Measurements from ENCODE around the gene ATRN. TPM values are rescaled to one million over a fixed set of nuclear protein-coding genes. Genes with fewer than 3 reads are reported as not detected.
"Not testable (repeated sequence)": the region's sequence is repeated elsewhere in the genome, so short reads cannot be mapped to it uniquely, and the experiment has no call there.

Gene ATRN
- polyA plus RNA-seq, 3 donors: 54.1 to 54.5 (median 54.2) TPM

DNA sequence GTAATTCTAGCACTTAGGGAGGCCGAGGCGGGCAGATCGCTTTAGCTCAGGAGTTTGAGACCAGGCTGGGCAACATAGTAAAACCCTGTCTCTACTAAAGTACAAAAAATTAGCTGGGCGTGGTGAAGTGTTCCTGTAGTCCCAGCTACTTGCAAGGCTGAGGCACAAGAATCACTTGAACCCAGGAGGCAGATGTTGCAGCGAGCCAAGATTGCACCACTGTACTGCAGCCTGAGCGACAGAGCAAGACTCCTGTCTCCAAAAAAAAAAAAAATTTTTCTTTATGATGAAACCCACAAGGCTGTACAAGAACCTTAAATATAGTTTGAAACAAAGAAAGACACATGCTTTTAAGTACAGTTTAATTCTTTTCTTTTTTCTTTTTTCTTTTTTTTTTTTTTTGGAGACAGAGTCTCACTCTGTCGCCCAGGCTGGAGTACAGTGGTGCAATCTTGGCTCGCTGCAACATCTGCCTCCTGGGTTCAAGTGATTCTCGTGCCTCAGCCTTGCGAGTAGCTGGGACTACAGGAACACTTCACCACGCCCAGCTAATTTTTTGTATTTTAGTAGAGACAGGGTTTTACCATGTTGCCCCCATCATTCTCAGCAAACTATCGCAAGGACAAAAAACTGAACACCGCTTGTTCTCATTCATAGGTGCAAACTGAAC, 144.5 kb downstream of the ATRN start:
- not testable (repeated sequence) for DNase-seq (ENCODE audit: low read depth in 3 of 3, low spot score in 2 of 3)

DNA sequence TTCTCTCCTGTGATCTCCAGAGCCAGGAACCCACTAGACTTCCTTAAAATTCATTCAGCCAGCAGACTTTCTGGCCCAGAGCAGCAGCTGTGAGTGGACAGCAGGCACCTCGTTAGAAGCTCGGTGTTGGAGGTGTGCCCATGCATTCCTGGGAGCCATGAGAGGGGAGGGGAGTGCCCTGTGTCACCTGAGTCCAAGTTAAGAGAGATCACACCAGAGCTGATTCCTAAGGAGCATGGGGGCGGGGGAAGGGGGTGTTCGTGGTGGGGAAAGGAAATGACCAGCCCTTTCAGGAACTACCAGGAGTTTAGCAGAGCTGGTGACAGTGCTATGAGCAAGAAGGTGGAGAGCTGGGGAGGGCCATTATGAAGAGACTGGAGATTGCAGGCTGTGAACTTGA, 145.4 kb downstream of the ATRN start:
- DNase-seq (ENCODE audit: low read depth in 3 of 3, low spot score in 2 of 3): no peak

DNA sequence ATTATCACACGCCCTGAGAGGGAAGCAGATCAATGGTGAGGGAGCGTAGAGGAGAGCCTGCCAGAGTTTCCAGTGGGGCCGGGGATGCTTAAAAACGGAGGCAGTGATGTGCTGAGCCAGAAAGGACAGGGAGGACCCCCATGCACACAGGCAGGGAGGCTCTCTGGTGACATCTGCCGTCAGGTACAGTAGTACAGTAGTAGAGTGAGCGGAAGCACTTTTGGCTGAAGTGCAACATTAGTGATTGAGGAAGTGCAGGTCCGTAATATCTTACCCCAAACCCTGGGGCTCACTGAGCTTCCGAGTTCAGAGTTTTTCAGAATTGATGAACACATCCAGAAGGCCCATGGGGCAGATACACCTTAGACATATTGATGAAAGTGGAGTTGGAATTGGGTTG, 150.3 kb downstream of the ATRN start:
- no peak for DNase-seq (ENCODE audit: low read depth in 3 of 3, low spot score in 2 of 3)

GRCh38 chr20:3622406-3622805, 151.6 kb downstream of the ATRN start:
- DNase-seq (ENCODE audit: low read depth in 3 of 3, low spot score in 2 of 3): no peak

DNA sequence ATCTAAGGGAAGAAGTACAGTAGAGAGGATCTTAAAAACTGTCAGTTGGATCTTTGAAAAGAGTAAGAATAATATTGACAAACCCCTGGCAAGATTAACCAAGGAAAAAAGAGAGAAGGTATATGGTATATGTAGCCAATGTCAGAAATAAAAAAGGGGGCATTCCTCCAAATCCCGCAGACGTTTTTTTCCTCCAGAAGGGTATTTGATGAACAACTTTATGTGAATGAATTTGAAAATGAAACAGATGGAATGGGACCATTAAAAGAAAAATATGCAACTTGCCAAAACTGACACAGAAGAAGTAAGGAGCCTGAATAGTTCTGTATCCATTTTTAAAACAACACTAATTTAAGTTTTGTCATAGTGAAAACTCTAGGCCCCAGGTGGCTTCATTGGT, 156.7 kb downstream of the ATRN start:
- DNase-seq (ENCODE audit: low read depth in 3 of 3, low spot score in 2 of 3): no peak

DNA sequence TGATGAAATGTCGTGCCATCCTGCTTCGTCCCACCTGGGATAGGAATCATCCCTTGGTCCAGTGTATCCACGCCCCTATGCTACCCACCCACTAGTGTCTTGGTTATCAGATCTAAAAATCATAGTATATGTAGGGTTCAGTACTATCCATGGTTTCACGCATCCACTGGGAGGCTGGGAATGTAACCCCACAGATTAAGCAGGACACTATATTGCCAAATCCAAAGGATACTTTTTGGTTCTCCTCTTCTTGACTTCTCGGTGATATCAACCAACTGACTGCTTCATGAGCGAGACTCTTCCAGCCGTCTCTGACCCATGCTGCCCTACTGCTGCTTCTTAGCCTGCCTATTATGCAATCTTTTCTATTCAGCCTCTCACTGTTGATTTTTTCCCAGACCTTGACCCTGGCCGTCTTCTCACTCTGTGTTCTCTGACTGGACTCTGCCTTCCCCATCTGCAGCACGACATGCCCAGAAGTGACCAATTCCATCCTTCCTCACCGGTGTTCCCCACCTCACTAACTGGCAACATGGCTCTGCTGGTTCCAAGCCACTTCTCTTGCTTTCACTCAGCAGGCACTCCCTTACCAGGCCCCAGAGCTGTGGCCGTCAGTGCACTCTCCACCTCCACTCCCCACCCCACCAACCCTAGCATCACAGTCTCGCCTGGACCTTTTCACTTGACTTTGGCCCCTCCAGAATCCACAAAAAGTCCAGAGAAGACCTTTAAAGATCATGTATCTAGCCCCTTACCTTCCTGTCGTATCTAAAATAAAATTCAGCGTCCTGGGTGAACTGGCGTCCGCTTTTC, 157.9 kb downstream of the ATRN start:
- no peak for DNase-seq (ENCODE audit: low read depth in 3 of 3, low spot score in 2 of 3)

- DNase-seq (ENCODE audit: low read depth in 3 of 3, low spot score in 2 of 3): no peak
These were observed 159.1 kb downstream of the ATRN start for GRCh38 chr20:3629893-3630292.

GRCh38 chr20:3630429-3630828, 159.6 kb downstream of the ATRN start:
- no peak for DNase-seq (ENCODE audit: low read depth in 3 of 3, low spot score in 2 of 3)

GRCh38 chr20:3631534-3631933, 160.7 kb downstream of the ATRN start:
- no peak for DNase-seq (ENCODE audit: low read depth in 3 of 3, low spot score in 2 of 3)

- no peak for DNase-seq (ENCODE audit: low read depth in 3 of 3, low spot score in 2 of 3)
These were observed 161.6 kb downstream of the ATRN start for GRCh38 chr20:3632311-3633004.

DNA sequence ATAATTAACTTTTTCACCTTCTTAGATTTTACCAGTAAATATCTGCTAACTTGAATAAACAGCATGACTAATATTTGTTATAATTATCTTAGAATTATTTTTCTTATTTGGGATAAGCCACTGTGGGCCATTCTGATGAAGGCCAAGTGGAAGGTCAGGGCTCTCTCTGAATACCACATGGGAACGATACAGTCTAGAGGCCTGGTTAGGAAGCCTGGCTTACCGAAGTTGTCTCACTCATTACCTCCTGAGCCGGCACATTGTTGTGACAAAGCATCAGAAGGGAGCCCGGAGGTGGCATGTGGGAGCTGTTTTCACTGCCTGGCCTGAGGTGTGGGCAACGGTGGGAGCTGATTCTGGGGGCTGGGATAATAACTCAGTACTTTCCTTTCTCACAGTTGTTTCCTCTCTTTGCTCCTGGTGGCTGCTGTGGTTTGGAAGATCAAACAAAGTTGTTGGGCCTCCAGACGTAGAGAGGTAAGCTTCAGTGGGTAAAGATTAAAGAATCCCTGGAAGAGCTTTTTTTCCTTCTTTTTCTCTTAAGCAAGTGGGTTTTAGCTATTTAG, 163.2 kb downstream of the ATRN start:
- no peak for DNase-seq (ENCODE audit: low read depth in 3 of 3, low spot score in 2 of 3)

DNA sequence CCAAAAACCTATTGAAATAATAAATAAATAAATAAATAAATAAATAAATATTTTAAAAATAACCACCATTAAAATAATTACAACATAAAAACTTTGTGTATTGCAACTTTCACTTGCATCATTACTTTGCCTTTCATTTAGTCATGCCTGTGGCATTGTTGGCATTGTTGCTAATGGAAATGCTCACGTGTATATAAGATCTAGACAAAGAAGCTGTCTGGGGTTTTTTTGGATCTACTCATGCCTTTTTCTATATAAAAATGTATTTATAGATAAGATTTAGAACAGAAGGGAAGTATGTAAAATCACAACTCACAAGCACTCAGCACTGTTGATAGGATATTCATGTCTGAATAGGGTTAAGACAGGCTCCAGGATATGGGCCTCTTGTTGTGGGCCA, 164.5 kb downstream of the ATRN start:
- DNase-seq (ENCODE audit: low read depth in 3 of 3, low spot score in 2 of 3): no peak

DNA sequence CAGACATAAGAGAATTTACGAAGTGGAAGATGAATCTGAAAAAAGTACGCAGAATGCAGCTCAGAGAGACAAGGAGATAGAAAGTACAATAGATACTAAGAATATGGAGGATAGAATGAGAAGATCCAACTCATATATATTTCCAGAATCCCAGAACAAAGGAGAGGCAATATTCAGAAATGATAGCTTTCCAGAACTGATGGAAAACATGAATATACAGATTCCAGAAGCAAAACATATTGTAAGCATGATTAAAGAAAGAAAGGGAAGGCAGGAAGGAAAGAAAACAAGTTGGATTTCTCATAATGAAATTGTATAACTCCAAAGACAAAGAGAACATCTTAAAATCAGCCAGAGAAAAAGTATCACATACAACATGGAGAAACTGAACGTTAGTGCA, 169.4 kb downstream of the ATRN start:
- DNase-seq (ENCODE audit: low read depth in 3 of 3, low spot score in 2 of 3): no peak

DNA sequence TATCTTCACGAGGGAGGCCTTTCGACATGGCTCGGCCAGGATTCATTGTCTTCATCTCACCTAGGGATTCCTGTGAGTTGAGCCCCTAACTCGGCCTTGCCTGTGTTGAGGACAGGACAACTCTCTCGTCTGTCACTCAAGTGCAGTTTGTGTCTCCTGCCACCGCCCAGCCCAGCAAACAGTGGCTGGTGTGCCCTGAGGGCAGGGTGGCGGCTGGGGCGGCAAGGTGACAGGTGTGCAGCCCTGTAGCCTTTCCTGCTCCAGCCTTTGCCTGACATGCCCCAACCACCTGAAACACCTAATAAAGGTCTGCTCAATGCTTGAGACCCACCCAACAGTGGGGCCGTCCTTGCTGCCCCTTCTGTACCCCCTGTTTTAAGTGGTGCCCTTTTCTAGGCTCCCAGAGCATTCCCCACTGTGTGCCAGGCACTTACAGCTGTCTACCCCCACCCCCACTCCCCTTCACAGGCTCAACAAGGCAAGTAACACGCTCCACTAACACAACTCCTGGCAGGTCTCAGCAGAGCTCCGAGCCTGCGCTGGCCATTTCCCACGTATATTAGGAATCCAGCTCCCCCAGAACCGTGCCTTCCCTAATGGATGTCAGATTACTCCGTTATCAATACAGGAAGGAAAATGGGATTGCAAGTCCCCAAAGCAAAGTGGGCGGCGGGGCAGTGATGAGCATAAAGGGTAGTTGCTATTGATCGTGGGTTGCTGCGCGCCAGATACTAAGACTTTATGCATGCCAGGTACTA, 174.7 kb downstream of the ATRN start:
- no peak for DNase-seq (ENCODE audit: low read depth in 3 of 3, low spot score in 2 of 3)

DNA sequence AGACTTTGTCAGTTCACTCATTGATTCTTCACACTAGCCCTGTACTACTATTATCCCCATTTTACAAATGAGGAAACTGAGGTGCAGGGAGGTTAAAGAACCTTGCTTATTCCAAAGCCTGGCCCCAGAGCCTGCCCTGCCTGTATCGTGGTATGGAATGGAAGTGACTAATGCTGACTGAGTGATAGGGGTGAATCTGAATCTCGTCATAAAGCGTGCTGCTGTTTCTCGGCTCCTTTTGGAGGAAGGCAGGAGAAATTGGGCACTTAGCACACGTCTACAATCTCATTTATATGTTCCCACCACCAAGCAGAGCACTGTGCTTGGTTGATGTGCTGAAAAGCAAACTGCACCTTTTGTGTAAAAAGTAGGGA, 175.2 kb downstream of the ATRN start:
- DNase-seq (ENCODE audit: low read depth in 3 of 3, low spot score in 2 of 3): no peak

DNA sequence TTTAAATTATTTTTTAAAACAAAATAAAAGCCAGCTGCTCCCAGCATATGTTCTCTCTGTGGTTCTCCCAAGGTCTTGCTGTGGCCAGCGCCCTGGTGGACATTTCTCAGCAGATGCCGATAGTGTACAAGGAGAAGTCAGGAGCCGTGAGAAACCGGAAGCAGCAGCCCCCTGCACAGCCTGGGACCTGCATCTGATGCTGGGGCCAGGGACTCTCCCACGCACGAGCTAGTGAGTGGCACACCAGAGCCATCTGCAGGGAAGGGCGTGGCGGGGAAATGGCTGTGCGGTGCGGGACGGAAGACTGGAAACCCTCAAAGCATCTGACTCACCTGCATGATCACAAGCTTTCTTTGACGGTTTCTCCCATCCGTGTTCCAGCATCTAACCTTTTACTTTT, 175.8 kb downstream of the ATRN start:
- DNase-seq (ENCODE audit: low read depth in 3 of 3, low spot score in 2 of 3): no peak

- DNase-seq (ENCODE audit: low read depth in 3 of 3, low spot score in 2 of 3): no peak
These were observed 176.7 kb downstream of the ATRN start for GRCh38 chr20:3647473-3647872.

- DNase-seq (ENCODE audit: low read depth in 3 of 3, low spot score in 2 of 3): no peak
These were observed 178.1 kb downstream of the ATRN start for GRCh38 chr20:3648951-3649350.

GRCh38 chr20:3651204-3651962, 180.6 kb downstream of the ATRN start:
- DNase-seq (ENCODE audit: low read depth in 3 of 3, low spot score in 2 of 3): no peak

DNA sequence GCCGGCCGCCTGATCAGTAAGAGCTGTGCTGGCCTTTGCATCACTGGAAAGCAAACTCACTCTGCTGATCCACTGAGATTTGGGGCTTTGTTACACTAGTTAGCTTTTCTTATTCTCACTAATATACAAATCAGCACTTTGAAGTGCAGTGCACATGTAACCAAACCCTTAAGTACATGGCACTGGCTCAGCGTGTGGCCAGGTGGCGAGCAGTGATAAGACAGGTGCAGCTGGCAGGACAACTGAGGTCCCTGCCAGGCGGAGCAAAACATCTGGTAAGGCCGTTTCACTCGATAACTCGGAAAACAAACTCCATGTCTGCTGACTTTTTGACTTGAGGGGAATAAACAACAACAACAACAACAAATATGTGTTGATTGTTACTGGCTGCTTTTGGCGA, 181.4 kb downstream of the ATRN start:
- DNase-seq (ENCODE audit: low read depth in 3 of 3, low spot score in 2 of 3): no peak
